HEK293 (cell line): ENCODE data around the gene GTF2IRD1.

ENCODE experiments used
- CTCF ChIP-seq: fragments of 450-650 bp; formaldehyde crosslinking; IDR thresholded peaks from 2 replicates; pipeline ENCODE4 v1.5.1; 2016; ENCODE audit warnings: missing biosample characterization, missing genetic modification characterization
- ELK4 ChIP-seq: IDR thresholded peaks from 2 replicates; pipeline ENCODE4 v1.6.1; 2011; ENCODE audit warnings: mild to moderate bottlenecking, low read depth, low read length, borderline replicate concordance
- KLF8 ChIP-seq: fragments of 450-650 bp; formaldehyde crosslinking; IDR thresholded peaks from 2 replicates; pipeline ENCODE4 v1.5.1; 2016; ENCODE audit warnings: missing biosample characterization, missing genetic modification characterization
- PATZ1 ChIP-seq: fragments of 450-650 bp; formaldehyde crosslinking; IDR thresholded peaks from 2 replicates; pipeline ENCODE4 v1.5.1; 2016; ENCODE audit warnings: missing biosample characterization, missing genetic modification characterization
- ZBTB7A ChIP-seq: fragments of 450-650 bp; formaldehyde crosslinking; IDR thresholded peaks from 2 replicates; pipeline ENCODE4 v1.5.1; 2016; ENCODE audit warnings: low read depth, missing biosample characterization, missing genetic modification characterization
- ZNF114 ChIP-seq: fragments of 450-650 bp; formaldehyde crosslinking; IDR thresholded peaks from 2 replicates; pipeline ENCODE4 v1.5.0; 2017; ENCODE audit warnings: missing biosample characterization, missing genetic modification characterization
- ZNF121 ChIP-seq: fragments of 450-650 bp; formaldehyde crosslinking; IDR thresholded peaks from 2 replicates; pipeline ENCODE4 v1.5.1; 2016; ENCODE audit warnings: missing biosample characterization, missing genetic modification characterization
- ZNF140 ChIP-seq: fragments of 450-650 bp; formaldehyde crosslinking; IDR thresholded peaks from 2 replicates; pipeline ENCODE4 v1.5.1; 2016; ENCODE audit warnings: missing biosample characterization, missing genetic modification characterization
- ZNF221 ChIP-seq: fragments of 450-650 bp; formaldehyde crosslinking; IDR thresholded peaks from 2 replicates; pipeline ENCODE4 v1.5.1; 2017; ENCODE audit warnings: missing biosample characterization, missing genetic modification characterization, borderline replicate concordance
- ZNF302 ChIP-seq: fragments of 450-650 bp; formaldehyde crosslinking; IDR thresholded peaks from 2 replicates; pipeline ENCODE4 v1.5.1; 2016; ENCODE audit warnings: missing biosample characterization, missing genetic modification characterization, low read depth
- ZNF521 ChIP-seq: fragments of 450-650 bp; formaldehyde crosslinking; IDR thresholded peaks from 2 replicates; pipeline ENCODE4 v1.5.1; 2017; ENCODE audit warnings: missing biosample characterization, mild to moderate bottlenecking, missing genetic modification characterization
- ZNF660 ChIP-seq: fragments of 450-650 bp; IDR thresholded peaks from 2 replicates; pipeline ENCODE4 v1.5.1; 2018; ENCODE audit warnings: missing biosample characterization, mild to moderate bottlenecking, missing genetic modification characterization
- TF ChIP-seq, protein P1 (sequence below): fragments of 450-650 bp; formaldehyde crosslinking; IDR thresholded peaks from 2 replicates; pipeline ENCODE4 v1.5.1; 2016; ENCODE audit warnings: missing biosample characterization, missing genetic modification characterization

DNA sequence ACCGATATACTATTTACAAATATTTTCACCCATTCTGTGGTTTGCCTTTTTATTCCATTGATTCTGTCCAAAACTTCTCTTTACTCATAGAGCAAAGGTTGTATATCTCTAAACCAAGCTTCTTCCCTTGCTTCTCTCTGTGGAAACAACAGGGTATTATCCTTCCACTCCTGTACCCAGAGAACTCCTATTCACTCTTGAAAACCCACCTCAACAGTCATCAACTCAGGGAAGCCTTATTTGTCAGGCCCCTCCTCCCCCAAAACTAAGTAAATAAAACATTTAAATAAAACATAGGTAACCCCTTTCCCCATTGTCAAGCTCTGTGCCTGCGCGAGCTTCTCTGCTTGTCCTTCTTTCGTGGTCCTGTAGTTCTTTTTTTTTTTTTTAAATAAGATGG lies 44.6 kb downstream of the GTF2IRD1 start:
- no peak for TF ChIP-seq CTCF (tag by site-specific recombination)
- no peak for TF ChIP-seq ZNF121 (tag by site-specific recombination)
- no peak for TF ChIP-seq ZBTB7A (tag by site-specific recombination)
- TF ChIP-seq, protein P1, sequence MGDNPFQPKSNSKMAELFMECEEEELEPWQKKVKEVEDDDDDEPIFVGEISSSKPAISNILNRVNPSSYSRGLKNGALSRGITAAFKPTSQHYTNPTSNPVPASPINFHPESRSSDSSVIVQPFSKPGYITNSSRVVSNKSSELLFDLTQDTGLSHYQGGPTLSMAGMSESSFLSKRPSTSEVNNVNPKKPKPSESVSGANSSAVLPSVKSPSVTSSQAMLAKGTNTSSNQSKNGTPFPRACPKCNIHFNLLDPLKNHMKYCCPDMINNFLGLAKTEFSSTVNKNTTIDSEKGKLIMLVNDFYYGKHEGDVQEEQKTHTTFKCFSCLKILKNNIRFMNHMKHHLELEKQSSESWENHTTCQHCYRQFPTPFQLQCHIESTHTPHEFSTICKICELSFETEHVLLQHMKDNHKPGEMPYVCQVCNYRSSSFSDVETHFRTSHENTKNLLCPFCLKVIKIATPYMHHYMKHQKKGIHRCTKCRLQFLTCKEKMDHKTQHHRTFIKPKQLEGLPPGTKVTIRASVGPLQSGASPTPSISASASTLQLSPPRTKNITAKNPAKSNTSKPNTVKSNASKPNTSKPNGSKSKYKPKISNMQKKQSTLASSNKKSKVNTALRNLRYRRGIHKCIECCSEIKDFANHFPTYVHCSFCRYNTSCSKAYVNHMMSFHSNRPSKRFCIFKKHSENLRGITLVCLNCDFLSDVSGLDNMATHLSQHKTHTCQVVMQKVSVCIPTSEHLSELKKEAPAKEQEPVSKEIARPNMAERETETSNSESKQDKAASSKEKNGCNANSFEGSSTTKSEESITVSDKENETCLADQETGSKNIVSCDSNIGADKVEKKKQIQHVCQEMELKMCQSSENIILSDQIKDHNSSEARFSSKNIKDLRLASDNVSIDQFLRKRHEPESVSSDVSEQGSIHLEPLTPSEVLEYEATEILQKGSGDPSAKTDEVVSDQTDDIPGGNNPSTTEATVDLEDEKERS, result no peak
- no peak for TF ChIP-seq ZNF114
- no peak for TF ChIP-seq ZNF221 (tag by site-specific recombination)
- no peak for TF ChIP-seq ZNF302 (tag by site-specific recombination)
- no peak for TF ChIP-seq ZNF521 (tag by site-specific recombination)
- TF ChIP-seq KLF8 (tag by site-specific recombination), result no peak
- TF ChIP-seq ELK4, result no peak
- no peak for TF ChIP-seq ZNF140
- TF ChIP-seq PATZ1, result no peak
- no peak for TF ChIP-seq ZNF660 (tag by site-specific recombination)
